ENCODE measurements around the gene PRELP.

DNA sequence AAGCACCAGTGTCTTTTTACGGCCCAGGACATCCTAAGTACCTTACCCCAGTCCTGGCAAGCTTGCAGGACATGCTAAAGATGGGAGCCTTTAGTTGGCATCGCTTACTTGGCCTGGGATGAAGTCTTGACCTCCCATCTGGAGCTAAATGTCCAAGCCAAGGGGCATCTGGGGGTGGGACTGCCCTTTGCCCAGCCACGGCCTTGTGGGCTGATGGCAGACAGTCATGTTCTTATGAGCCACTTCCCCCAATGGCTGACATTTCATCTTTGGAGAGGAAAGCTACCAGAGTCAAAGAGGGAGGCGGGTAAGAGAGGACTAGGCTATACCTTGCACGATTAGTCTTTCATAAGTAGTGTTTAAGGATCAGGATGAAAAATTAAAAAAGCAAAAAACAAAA is 50.5 kb downstream of the PRELP start:
- TF ChIP-seq, protein P1, sequence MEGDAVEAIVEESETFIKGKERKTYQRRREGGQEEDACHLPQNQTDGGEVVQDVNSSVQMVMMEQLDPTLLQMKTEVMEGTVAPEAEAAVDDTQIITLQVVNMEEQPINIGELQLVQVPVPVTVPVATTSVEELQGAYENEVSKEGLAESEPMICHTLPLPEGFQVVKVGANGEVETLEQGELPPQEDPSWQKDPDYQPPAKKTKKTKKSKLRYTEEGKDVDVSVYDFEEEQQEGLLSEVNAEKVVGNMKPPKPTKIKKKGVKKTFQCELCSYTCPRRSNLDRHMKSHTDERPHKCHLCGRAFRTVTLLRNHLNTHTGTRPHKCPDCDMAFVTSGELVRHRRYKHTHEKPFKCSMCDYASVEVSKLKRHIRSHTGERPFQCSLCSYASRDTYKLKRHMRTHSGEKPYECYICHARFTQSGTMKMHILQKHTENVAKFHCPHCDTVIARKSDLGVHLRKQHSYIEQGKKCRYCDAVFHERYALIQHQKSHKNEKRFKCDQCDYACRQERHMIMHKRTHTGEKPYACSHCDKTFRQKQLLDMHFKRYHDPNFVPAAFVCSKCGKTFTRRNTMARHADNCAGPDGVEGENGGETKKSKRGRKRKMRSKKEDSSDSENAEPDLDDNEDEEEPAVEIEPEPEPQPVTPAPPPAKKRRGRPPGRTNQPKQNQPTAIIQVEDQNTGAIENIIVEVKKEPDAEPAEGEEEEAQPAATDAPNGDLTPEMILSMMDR (IDR thresholded peaks at IDR 0.05), result no peak
- no peak for TF ChIP-seq POLR2A (IDR thresholded peaks at IDR 0.05)
